A204.1 (cell line): Measurements from ENCODE around the gene CASQ1.

ENCODE experiments used
- FAIRE-seq: peaks from 2 replicates; lab custom pipeline; 2012; peaks lifted over from hg19 to GRCh38; lab: Jason Lieb, UNC

The CASQ1 gene

DNA sequence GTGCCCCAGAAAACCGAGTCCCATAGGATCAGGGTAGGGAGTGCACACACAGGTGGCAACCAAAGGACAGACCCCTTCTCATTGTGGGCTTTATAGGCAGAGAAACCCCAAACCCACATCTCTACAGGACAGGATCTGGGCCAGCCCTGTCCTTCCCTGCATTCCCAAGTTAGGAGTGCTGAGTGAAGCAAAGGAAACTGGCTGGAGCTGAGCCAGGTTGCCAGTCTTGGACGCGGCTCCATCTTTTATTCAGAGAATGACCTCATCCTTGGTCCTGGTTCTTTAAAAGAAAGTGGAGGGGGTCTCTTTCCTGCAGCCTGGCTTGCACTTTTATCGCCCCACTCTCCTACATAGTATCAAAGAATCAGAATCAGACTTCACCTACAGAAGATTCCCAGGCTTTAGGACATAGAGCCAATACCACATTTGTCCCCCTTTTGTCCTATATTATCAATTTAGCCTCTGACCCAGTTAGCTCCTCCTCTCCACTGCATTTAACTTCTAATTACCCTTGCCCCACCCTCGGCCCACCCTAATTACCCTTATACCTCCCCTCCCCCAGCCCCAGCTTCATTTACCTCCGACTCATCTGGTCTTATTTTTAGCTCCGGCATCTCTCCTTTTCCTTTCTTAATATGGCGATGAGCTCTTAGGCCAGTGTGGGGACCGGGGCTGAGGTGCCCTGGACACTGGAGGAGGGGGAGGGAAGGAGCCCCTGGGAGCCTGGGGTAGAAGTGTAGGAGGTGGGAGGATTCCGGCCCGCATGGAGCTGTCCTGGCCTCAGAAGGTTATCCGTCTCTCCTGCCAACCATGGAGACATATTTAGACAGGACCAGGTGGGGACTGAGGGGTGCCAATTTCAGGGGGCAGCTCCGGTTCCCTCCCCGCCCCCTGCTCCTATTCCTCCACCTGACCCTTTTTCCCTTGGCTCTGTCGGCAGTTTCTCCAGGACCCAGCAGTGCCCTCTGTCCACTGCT is at the start of gene CASQ1:
CASQ1 (plus strand) TSS at position 927 of the 977 bp plus-strand sequence. CDS start 177 bp downstream, outside the sequence.
- FAIRE-seq = no peak

DNA sequence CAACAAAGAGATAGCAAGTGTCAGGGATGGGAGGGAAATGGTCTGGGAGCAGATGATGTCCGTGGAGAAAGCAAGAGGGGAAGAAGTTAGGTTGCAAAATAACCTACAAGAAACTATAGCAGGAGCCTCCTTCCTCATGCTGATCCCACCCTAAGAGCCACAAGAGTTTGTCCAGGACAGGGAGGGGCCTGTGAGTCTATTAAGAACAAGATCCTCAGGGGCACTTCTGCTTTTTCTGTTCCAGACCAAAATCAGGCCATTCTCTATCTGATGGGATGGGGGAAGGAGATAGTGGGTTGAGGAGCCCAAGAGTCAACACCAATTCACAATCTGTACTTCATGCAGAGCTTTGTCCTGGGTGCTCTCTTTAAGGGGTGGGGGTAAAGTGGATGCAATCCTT is 46.7 kb upstream of the CASQ1 start:
- no peak for FAIRE-seq

DNA sequence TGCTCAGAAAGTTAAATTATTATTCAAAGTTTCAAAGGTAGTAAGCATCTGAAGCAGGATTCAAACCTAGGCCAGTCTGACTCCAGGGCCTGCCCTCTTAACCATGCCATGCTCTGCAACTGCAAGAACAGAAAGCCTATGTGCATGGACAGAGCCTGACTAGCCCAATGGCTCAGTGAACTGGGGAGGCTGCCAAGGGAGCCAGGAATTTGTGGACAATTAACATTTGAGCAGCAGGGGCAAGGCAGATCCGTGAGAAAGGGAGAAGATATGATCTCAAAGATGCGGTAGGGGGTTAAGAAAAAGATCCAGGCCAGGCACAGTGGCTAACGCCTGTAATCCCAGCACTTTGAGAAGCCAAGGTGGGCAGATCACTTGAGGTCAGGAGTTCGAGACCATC is 45.5 kb upstream of the CASQ1 start:
- FAIRE-seq = no peak

DNA sequence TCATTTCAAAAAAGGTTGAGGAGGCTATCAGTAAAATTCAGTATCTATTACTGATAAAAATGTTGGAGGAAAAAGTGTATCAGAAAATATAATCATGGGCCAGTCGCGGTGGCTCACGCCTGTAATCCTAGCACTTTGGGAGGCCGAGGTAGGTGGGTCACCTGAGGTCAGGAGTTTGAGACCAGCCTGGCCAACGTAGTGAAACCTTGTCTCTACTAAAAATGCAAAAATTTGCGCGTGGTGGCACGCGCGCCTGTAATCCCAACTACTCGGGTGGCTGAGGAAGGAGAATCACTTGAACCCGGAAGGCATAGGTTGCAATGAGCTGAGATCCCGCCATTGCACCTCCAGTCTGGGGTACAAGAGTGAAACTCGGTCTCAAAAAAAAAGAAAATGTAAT is 44.3 kb upstream of the CASQ1 start:
- FAIRE-seq = no peak

DNA sequence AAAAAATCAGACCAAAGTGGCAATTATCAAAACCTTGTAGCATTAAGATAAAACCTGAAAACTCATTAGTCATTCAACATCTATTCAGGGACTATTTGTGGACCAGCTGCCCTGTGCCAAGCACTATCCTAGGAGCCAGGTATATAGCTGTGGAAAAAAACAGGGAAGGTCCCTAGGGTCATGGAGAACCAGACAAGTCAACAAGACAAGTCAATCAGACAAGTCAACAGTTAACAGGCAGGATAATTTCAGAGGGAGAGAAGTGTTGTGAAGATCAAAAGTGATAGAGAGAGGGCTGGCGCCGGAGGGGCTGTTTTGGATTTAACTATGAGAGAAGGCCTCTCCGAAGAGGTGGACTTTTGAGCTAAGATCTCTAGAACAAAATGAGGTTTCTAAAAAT is 42.3 kb upstream of the CASQ1 start:
- no peak for FAIRE-seq

DNA sequence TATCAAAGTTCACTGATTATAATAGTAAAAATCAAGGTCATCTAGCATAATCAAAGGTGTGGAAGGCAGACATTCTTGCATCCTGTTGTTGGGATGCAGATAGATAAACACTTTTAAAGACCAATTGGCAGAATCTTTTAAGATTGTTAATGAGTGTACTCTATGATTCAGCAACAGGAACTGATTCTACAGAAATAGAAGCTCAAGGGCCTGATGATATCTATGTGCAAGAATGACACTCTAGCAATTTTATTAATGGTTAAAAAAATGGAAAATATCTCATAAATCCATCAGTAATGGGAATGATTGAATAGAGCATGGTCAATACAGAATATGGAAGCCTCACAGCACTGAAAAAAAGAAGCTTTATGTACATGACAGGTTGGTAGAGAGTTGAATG is 41.1 kb upstream of the CASQ1 start:
- no peak for FAIRE-seq

DNA sequence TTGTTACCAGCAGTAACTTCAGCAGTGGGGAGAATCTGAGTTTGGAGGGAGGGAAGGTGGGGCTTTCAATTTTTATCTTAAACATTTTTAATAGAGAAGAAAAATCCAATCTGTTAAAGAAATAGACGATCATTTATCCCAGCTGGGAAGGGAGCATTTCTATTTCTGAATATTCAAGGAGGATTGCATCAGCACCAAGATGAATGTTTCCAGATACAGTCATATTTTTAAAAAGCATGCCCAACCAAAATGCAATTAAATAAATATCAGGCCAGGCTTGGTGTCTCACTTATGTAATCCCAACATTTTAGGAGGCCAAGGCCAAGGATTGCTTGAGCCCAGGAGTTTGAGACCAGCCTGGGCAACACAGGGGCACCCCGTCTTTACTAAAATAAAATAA is 40.7 kb upstream of the CASQ1 start:
- FAIRE-seq = no peak

DNA sequence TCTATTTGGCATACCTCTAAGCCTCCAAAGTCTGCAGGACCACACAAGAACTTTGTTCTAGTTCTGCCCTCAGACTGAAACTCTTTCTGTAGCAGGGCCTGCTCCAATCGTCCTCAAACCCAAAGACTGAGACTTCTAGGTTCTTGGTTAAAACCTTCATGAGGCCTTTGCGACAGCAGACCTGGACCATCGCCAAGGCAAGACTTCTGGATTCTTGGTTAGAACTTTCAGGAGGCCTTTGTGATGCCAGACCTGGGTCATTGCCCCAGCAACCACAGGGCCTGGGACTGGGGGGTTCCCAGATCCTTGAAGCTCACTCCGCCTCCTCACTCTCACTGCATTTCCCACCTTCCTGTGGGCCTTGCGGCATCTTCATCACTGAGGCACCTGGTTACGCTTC is 39.1 kb upstream of the CASQ1 start, which contains the start of gene ATP1A4:
ATP1A4 (plus strand) TSS at position 301 of the 400 bp plus-strand sequence. CDS start 438 bp downstream, outside the sequence.
- FAIRE-seq = no peak

DNA sequence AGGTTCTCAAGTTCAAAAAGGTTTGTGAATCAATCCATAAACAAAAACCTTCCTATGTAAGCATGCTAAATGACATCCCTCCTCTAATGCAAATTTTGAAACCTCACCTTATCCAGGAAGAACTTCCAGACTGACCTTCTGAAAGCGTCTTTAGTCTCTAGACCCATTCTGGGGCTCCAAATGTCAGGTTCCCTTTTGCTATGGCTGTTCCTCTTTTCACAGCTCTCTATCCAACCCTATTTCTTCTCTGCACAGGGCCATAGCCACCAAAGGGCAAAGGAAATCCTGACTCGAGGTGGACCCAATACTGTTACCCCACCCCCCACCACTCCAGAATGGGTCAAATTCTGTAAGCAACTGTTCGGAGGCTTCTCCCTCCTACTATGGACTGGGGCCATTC is 35.6 kb upstream of the CASQ1 start:
- FAIRE-seq = no peak

DNA sequence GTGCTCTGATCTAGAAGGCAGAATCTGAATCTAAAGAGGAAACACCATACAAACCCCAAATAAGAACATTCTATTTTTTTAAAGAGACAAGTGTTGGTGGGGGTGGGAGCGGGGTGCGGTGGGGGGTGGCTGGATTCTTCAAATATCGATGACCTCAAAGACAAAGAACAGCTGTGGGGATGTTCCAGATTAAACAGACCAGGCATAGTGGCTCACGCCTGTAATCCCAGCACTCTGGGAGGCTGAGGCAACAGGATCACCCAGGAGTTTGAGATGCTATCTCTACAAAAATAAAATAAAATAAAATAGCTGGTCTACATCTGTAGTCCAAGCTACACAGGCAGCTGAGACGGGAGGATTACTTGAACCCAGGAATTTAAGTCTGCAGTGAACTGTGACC is 34.0 kb upstream of the CASQ1 start:
- no peak for FAIRE-seq

DNA sequence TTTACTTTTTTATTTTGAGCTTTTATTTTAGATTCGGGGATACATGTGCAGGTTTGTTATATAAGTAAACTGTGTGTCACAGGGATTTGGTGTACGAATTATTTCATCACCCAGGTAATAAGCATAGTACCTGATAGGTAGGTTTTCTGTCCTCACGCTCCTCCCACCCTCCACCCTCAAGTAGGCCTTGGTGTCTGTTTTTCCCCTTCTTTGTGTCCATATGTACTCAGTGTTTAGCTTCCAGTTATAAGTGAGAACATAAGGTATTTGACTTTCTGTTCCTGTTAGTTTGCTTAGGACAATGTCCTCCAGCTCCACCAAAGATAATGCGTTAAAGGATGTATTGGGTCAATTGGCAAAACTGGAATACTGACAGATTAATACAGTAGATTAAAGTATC is 33.2 kb upstream of the CASQ1 start:
- no peak for FAIRE-seq

DNA sequence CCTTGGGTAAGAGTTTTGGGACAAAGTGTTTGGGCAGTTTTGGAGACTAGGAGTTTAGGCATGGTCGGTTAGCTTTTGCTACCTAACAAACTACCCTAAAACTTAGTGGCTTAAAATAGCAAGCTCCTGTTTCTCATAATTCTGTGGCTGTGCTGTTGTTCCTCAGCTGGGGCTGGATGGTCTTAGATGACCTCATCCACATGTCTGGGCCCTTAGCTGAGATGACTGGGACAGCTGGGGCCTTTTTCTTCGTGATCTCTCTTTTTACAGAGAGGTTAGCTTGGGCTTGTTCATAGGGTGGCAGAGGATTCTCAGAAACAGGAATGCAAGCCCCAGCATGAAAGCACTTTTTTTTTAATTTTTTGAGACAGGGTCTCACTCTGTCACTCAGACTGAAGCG is 32.3 kb upstream of the CASQ1 start:
- no peak for FAIRE-seq

DNA sequence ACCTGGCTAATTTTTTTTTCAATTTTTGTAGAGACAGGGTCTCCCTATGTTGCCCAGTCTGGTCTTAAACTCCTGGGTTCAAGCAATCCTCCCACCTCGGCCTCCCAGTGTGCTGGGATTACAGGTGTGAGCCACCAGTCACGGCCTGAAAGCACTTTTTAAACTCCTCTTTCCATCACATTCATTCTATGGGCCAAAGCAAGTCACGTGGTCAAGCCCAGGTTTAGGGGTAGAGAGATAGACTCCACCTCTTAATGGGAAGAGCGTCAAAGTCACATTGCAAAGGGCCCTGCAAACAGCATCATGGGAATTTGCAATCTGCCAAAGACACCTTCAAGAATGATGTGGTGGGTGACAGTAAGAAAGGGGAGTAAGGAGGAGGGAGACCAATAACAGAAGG is 31.8 kb upstream of the CASQ1 start:
- FAIRE-seq = no peak

DNA sequence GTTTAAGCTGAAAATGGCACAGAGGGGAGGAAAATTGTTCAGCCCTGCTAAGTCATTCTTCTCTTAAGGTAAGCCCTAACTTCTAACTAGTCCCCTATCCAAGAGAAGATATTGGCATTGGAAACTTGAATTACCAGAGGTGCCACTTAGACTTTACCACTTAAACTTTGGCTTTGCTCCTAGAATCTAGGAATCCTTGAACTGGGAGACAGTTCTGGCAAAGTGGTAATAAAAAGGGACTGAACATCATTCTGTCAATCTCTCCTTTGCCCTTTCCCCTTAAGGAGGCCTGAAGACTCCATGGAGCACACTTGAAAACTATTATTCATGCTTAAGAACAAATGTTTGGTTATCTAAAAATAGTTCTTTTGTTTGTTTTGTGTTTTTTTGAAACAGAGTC is 30.5 kb upstream of the CASQ1 start:
- FAIRE-seq = no peak

DNA sequence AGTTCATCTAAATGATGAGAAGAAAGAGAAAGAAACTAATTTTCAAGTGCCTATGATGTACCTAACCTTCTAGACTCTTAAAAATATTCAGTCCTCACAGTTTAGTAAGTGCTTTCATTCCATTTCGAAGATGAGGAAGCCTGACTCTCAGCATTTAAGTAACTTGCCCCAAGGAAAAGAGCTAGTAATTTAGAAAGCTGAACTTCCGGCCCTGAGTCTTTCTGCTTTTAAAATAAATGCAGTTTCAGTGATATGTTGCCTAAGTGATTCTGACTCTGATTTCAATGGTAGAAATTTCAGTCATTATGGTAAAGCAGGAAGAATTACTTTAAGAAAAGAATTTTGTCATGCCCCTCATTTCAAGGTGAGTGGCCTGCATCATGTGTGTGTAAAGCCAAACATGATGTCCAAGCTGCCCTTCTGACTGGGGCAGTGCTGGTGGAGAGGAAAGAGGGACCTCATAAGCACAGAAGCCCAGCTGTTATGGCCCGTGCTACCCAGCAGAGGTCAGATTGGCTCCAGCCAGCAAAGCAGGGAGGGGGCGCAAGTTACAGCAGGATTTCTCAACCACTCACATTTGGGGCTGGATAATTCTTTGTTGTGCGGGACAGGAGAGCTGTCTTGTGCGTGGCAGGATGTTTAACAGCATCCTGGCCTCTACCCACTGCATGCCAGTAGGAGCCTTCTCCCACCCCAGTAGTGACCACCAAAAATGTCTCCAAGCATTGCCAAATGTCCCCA is 28.2 kb upstream of the CASQ1 start:
- no peak for FAIRE-seq

DNA sequence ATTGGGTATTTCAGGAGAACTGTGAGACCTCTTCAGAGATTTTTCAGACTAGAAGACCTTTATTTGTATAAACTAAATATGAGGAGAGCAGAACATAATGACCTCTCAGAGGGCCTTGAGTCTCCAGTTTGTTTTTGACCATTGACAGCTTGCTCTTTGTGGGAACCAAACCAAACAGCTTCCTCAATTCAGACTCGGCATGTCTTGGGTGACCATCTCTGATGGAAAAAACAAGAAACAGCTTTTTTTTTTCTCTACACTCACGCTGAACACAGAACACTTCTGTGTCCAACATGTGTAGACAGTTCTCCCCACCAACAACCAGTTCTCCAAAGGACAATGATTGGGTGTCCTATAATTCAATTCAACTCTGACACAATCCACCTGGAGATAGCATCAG is 27.4 kb upstream of the CASQ1 start:
- no peak for FAIRE-seq

DNA sequence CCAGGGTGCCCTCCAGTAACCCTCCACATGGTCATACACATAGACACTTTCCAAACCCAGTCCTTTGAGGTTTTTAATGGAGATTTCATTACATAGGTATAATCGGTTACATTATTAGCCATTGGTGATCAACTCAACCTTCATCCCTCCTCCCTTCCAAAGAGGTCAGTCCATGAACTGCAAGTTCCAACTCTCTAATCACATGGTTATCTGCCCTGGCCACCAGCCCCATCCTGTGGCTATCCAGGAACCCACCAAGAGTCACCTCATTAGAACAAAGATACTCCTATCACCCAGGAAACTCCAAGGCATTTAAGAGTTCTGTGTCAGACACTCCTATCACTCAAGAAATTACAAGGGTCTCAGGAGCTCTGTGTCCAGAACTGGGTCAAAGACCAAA is 26.8 kb upstream of the CASQ1 start:
- FAIRE-seq = no peak

DNA sequence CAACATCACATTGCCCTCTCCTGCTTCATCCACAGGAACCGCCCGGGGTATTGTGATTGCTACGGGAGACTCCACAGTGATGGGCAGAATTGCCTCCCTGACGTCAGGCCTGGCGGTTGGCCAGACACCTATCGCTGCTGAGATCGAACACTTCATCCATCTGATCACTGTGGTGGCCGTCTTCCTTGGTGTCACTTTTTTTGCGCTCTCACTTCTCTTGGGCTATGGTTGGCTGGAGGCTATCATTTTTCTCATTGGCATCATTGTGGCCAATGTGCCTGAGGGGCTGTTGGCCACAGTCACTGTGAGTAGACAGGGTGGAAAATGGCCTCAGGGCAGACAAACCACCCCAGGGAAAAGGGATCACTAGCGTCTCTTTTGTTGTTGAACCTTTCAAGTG is 26.3 kb upstream of the CASQ1 start:
- no peak for FAIRE-seq

DNA sequence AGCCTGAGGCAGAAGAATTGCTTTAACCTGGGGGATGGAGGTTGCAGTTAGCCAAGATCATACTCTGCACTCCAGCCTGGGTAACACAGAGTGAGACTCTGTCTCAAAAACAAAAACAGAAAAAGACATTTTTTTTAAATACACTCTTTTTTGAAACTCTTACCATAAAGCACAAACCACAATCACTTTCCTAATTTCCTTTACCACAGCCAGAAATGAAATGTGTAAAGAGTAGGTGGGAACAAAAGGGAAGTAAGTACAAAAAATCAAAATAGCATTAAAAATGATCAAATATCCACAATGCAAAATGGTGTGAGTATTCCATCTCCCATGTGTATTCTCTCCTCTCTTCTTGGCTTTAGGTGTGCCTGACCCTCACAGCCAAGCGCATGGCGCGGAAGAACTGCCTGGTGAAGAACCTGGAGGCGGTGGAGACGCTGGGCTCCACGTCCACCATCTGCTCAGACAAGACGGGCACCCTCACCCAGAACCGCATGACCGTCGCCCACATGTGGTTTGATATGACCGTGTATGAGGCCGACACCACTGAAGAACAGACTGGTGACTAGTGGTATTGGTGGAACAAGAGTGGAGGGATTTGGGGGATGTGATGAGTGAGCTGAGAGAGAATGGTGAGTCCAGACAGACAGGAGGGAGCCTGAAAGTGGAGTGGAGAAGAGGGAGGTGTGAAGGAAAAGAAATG is 24.1 kb upstream of the CASQ1 start:
- no peak for FAIRE-seq

DNA sequence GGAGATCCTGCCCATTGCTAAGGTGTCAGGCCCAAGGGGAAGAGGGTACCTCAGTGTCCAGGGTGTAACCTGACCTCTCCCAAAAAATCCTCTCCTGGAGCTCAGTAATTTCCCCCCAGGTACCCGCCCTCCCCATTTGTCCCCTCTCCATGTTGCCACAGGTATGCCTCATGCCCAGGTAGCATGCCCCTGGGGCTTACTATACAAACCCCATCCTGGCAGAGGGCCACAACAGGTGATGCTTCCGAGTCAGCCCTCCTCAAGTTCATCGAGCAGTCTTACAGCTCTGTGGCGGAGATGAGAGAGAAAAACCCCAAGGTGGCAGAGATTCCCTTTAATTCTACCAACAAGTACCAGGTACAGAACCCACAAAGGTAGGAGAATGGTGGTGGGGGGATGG is 23.3 kb upstream of the CASQ1 start:
- no peak for FAIRE-seq

DNA sequence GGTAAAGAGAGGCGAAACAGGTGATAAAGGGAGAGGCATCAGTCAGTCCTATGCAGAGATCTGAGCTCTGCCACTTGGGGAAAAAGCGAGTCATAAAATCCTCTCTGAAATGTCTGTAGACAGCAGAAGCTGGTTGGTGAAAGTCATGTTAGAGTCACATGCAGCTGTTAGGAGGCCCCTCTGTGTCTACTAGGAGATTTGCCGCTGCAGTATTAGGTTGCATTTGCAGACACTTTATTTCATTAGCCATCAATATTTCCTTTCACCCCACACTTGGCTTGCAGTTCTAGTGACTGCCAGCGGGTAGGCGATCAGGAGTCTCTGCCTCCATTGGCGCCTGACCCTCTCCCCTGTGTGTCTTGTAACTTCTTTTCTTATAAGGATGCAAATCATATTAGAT is 22.8 kb upstream of the CASQ1 start:
- FAIRE-seq = no peak

DNA sequence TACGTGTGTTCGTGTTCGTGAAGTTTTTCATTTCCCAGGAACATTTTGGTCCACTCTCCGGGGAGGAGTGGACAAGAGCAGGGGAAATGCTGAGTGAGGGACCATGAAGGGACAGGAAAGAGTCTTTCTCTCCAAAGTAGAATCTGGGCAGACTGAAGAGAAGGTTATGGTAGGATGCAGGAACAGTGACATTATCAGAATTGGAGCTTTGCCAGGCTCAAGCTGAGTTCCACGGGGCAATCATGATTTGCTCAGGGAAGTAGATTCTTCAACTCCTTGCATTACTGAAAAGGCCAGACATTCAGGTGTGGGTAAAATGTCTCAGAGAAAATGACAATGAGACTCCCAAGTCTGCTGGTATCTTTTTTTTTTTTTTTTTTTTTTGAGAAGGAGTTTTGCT is 22.4 kb upstream of the CASQ1 start:
- no peak for FAIRE-seq
